AG09309 (cell line): ENCODE results near the gene NUMBL.

Experiments
- DNase-seq: peaks from one replicate; pipeline ENCODE4 v3.0.0-alpha.2; 2010; ENCODE audit warnings: low read depth
- H3K4me3 ChIP-seq: 2 replicates; pipeline ENCODE4 v1.5.1; 2011; ENCODE audit warnings: mild to moderate bottlenecking, low read depth, low read length, moderate library complexity; ENCODE audit not compliant: control insufficient read depth
- CTCF ChIP-seq: IDR thresholded peaks from 2 replicates; pipeline ENCODE4 v1.5.1; 2011; ENCODE audit warnings: mild to moderate bottlenecking, low read depth, low read length, inconsistent platforms; ENCODE audit not compliant: insufficient read depth, control insufficient read depth; ENCODE audit errors: missing control alignments

Gene NUMBL

GRCh38 chr19:40617961-40618360 is 72.5 kb downstream of the NUMBL start:
- DNase-seq, result no peak
- no peak for TF ChIP-seq CTCF
- no peak overlapping the region for H3K4me3 ChIP-seq

GRCh38 chr19:40616941-40617340 is 73.5 kb downstream of the NUMBL start:
- H3K4me3 ChIP-seq, result no peak overlapping the region
- TF ChIP-seq CTCF, result no peak
- no peak for DNase-seq

GRCh38 chr19:40616178-40616577 is 74.3 kb downstream of the NUMBL start:
- no peak for TF ChIP-seq CTCF
- no peak overlapping the region for H3K4me3 ChIP-seq
- DNase-seq, result no peak
